Cardiac septum (tissue), 1 donor: ENCODE results near the gene ELP5. TPM values are rescaled to one million over a fixed set of nuclear protein-coding genes. Genes with fewer than 3 reads are reported as not detected.

Experiments used
- DNase-seq: peaks from one replicate; pipeline ENCODE4 v3.0.0-alpha.2; 2020; ENCODE audit warnings: low spot score
- intact Hi-C: fragments of 100-400 bp; cut with DNase I; formaldehyde crosslinking; loops from one replicate; pipeline ENCODE4 v1.14.0; 2022
- total RNA-seq: library from RNA; stranded (reverse); fragmentation: NEBNext Ultra II Directional; extraction: Animal tissue kit (Norgen Biotek cat#: 25700); gene quantifications from one replicate; pipeline ENCODE4 v1.2.1, GENCODE V29; 2021
- donor health status: DM: no; HTN: no; CAD: no.

Gene ELP5
- total RNA-seq, 1 donor from 2014 or later: 57.5 TPM

DNA sequence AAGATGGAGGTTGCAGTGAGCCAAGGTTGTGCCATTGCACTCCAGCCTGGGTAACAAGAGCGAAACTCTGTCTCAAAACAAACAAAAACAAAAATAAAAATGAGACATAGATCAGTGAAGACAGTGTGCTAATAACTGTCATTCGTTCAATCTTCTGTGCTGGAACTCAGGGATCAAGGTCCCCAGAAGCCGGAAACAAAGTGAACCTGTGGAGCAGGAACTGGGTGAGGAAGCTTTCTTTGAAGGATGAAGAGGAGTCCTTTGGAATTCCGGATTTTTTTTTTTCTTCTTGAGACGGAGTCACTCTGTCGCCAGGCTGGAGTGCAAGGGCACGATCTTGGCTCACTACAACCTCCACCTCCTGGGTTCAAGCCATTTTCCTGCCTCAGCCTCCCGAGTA is 27.4 kb downstream of the ELP5 start:
- intact Hi-C loops: no loop called here
- DNase-seq: no peak

DNA sequence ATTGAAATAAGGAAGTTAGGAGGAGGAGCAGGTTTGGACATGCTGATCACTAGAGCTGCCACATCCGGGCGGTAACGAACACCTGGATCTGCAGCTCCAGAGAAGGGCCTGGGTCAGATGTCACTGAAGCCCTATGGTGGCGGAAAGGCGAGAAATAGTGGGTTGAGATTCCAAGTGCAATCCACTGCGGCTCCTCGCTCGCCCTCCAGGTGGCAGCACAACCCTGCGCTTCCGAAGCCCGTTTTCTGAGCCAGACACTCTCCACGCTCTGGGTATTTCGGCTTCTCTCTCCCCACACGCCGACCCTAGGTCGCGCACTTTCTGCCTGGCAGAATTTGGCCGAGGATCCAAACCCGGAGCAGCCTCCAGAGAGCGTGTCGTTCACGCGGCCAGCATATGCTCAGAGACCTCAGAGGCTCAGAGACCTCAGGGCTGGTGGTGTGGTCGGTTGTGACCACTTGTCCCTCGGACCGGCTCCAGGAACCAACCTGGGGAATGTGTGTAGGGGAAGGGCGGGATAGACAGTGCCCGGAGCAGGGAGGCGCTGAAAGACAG is 28.6 kb downstream of the ELP5 start:
- intact Hi-C loops: loop anchor here (1.0 to 2.0 kb wide), 3 partner anchors 16 to 72 kb away; partner anchors contain the start of genes ELP5 and KCTD11
- DNase-seq: peak; percentile 89

DNA sequence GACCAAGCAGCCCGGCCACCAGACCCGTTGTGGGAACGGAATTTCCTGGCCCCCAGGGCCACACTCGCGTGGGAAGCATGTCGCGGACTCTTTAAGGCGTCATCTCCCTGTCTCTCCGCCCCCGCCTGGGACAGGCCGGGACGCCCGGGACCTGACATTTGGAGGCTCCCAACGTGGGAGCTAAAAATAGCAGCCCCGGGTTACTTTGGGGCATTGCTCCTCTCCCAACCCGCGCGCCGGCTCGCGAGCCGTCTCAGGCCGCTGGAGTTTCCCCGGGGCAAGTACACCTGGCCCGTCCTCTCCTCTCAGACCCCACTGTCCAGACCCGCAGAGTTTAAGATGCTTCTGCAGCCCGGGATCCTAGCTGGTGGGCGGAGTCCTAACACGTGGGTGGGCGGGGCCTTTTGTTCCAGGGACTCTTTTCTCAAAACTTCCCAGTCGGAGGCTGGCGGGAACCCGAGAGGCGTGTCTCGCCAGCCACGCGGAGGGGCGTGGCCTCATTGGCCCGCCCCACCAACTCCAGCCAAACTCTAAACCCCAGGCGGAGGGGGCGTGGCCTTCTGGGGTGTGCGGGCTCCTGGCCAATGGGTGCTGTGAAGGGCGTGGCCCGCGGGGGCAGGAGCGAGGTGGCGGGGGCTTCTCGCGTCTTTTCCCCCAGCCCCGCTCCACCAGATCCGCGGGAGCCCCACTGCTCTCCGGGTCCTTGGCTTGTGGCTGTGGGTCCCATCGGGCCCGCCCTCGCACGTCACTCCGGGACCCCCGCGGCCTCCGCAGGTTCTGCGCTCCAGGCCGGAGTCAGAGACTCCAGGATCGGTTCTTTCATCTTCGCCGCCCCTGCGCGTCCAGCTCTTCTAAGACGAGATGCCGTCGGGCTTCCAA is 29.3 kb downstream of the ELP5 start, which contains the start of gene SLC2A4:
TSS of gene SLC2A4 (plus strand) at position 645 of the 879 bp plus-strand sequence. CDS start at position 862, 217 bp downstream.
- intact Hi-C loops: loop anchor here (1.0 to 2.0 kb wide), 2 partner anchors 29 to 71 kb away; partner anchors contain the start of genes ELP5 and KCTD11

DNA sequence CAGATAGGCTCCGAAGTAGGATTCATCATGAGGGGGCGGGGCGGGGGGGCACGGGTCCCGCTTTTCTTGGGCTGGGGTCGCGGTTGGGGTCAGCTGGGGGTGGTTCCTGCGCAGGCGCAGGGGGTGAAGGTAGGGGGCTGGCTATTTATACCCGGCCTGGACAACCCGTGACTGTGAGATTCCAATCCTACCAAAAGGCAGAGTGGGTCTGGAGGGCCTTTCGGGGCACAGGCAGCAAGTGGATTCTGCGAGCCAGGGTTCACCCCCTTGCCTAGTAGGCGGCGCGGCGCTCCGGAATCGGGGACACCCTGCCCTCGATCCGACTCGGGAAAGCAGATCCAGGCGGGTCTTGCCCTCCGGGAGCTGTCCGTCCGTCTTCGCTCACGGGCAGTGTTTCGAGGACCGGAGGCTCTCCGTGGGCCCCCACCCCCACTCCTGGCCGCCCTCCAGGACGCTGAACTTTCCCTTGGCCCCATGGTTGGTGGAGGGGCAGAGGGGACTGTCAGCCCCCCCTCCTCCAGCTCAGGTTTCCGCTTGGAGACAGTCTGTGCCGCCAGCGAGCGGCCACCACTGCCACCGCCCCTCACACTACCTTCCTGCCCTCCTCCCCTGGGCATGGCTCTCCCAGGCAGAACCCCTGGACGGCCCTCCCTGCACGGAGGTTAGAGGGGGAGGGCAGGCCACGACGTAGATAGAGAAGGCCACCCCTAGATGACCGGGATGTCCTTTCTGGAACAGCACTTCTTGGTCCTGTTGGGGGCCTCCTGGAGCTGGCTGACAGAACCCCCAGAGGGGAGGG is 30.1 kb downstream of the ELP5 start:
- intact Hi-C loops: loop anchor here (1.0 to 2.0 kb wide), 2 partner anchors 30 to 71 kb away; partner anchors contain the start of genes ELP5 and KCTD11
- DNase-seq: peak; percentile 84

More for the DNA sequence above, 29.3 kb downstream of the ELP5 start, which contains the start of gene SLC2A4:
- DNase-seq: peak; percentile 95

DNA sequence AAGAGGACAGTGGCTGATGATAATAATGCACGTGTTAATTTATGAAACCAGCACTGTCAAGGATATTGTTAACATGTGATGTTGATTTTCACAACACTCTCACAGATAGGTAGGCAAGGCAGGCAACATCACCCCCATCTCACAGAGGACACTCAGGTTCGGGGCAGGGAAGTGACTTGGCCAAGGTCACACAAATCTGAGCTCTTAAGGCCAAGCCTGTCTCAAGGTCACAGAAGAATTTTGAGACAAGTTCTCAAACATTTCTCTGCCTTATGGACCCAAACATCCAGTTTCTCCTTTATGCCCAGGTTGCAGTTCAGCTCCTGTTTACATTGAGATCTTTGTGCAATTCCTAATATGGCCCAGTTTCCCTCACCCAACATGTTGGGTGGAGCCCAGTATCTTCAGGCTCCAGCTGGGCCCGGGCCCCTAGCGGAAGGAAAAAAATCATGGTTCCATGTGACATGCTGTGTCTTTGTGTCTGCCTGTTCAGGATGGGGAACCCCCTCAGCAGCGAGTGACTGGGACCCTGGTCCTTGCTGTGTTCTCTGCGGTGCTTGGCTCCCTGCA is 30.8 kb downstream of the ELP5 start:
- no peak for DNase-seq
- intact Hi-C loops: no loop called here

DNA sequence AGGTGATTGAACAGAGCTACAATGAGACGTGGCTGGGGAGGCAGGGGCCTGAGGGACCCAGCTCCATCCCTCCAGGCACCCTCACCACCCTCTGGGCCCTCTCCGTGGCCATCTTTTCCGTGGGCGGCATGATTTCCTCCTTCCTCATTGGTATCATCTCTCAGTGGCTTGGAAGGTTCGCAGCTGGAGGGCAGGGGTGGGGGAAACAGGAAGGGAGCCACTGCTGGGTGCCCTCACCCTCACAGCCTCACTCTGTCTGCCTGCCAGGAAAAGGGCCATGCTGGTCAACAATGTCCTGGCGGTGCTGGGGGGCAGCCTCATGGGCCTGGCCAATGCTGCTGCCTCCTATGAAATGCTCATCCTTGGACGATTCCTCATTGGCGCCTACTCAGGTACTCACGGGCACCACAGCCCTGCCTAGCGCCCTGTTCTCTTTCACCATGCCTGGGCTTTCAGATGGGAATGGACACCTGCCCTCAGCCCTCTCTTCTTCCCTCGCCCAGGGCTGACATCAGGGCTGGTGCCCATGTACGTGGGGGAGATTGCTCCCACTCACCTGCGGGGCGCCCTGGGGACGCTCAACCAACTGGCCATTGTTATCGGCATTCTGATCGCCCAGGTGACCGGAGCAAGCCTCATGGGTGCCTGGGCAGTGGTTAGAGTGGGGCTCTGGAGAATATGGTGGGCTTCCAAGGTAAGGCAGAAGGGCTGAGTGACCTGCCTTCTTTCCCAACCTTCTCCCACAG is 31.6 kb downstream of the ELP5 start:
- no peak for DNase-seq
- intact Hi-C loops: no loop called here

DNA sequence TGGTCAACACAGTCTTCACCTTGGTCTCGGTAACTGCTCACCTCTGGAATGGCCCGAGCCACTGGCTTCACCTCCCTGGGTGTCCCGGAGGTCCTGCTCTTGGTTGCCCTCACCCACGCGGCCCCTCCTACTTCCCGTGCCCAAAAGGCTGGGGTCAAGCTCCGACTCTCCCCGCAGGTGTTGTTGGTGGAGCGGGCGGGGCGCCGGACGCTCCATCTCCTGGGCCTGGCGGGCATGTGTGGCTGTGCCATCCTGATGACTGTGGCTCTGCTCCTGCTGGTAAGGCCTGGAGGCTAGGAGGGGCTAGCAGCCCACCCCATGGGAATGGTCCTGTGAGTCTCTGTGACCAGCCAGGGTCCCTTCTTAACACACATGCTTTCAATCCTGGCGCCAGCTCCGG is 32.9 kb downstream of the ELP5 start:
- no peak for DNase-seq
- intact Hi-C loops: no loop called here

DNA sequence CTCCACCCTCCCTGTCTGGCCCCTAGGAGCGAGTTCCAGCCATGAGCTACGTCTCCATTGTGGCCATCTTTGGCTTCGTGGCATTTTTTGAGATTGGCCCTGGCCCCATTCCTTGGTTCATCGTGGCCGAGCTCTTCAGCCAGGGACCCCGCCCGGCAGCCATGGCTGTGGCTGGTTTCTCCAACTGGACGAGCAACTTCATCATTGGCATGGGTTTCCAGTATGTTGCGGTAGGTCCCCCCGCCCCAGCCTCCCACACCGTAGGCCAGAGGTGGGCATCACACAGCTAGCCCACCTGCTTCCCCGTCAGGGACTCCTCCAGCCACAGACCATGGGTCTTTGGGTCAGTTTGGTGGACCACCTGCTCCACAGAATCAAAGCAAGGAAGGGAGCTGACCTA is 33.7 kb downstream of the ELP5 start:
- DNase-seq: peak; percentile 63
- intact Hi-C loops: no loop called here

DNA sequence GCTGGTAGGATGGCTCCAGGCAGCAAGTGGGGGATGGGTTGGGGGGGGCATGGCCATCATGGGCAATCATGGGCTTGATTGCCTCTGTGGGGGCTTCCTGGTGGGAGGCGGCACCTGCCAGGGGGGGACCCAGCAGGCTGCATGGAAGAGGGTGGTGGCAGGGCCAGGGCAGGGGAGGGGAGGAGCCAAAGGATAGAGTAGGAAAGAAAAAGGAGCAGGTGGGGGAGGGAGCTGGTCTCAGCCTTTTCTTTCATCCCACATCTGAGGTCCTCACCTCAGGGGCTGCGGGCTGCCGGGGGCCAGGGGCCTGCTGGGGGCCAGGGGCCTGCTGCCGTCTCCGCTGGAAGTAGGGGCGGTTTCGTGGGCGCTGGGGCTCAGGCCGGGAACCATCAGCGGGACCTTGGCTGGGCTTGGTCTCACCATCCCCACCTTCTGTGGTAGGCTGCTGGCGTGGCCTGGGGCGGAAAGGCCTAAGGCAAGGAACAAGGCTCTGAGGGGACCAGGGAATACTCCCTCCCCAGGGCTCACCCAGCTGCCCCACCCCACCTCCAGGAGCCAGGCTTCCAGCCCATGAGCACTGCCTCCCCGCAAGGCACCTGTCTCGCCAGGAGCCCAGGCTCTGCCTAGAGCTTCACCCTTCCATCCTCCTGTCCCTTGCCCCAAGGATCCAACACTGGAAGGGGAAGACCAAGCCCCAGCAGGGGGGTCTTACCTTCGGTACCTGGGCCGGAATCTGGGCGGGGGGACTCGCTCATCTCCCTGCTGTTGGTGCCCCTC is 37.4 kb downstream of the ELP5 start:
- intact Hi-C loops: no loop called here
- DNase-seq: no peak

DNA sequence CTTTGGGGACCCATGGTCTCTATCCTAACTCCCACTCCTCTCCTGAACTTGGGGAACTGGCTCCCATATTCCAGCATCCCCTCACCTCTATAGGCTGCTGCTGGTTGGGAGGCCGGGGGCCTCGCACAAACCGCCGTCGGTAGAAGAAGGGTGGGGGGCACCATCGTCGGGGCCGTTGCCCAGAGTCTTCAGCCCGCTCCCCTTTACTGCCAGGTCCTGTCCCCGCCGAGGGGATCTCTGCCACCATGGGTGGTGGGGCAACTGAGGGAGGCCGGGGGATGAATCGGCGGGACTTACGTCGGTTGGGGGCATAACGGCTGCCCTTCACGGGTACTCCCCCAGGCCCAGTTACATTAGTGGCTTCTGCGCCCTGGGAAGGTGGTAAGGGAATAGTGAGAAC is 38.2 kb downstream of the ELP5 start:
- DNase-seq: no peak
- intact Hi-C loops: no loop called here

DNA sequence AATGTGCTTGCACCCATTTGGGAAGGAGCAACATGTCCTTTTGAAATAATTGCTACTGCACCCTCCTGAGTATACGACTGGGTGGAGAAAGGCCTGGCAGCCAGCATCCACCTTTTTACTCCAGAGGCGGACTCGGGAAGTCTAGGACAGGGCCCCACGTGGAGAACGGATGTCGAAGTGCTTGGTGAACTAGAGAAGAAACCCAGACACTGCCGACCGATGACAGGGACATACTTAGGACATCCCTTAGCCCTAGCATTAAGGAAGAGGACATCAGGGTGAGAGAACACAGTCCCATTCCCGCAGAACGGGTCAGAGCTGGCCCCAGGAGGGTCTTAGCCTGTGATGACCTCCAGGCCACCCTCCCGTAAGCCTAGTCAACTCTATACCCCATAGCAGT is 38.7 kb downstream of the ELP5 start:
- DNase-seq: no peak
- intact Hi-C loops: no loop called here

DNA sequence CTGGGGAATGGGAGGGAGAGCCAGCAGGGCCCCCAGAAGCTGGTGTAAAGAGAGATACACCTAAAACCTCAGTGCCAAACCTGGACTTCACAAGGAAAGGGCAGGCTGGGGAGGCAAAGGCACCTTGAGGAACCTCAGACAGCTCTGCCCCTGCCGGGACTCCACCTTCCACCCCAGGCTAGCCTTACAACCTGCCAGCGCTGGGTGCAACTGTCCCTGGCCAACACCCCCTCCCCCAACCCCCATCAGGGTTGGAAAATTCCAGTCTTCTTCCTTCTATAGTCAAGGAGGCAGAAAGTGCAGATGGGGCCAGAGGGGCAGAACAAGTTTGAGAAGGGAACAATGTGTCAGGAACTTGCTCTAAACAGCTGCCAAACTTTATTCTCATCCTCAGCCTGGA is 40.2 kb downstream of the ELP5 start:
- DNase-seq: no peak
- intact Hi-C loops: no loop called here

DNA sequence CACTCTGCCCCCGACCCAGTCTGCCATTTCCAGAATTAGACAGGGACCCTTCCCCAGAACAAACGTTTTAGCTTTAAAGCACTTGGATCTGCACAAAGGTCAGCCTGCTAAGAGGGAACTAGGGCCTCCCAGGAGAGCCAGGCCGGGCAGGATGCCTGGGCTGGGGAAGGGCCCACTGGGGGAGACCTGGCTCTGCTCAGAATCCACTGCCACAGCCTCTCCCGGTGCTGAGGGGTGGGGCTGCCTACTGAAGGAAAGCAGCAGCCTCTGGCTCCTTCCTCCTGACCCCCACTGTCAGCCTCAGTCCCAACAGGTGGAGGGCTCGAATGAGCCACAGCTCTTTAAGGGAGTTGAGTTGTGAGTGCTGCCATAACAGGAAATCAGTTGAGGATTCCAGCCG is 40.7 kb downstream of the ELP5 start:
- no peak for DNase-seq
- intact Hi-C loops: no loop called here

DNA sequence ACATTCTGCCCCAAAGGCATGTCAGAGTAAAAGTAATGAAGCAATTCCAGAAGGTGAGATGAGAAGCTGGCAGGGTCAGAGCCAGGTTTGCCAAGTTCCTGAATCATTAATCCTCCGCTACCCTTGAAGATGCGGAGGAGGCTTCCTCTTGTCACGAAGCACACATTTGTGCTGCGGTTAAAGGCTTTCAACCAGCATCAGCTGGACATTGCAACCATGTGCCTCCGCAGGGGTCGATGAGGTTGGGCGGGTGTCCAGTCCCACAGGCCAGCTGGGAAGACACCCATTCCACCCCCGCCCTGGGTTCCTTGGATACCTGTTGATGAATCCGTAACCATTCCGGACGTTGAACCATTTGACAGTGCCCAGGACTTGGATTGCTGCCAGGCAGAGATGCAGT is 41.1 kb downstream of the ELP5 start:
- DNase-seq: no peak
- intact Hi-C loops: no loop called here

DNA sequence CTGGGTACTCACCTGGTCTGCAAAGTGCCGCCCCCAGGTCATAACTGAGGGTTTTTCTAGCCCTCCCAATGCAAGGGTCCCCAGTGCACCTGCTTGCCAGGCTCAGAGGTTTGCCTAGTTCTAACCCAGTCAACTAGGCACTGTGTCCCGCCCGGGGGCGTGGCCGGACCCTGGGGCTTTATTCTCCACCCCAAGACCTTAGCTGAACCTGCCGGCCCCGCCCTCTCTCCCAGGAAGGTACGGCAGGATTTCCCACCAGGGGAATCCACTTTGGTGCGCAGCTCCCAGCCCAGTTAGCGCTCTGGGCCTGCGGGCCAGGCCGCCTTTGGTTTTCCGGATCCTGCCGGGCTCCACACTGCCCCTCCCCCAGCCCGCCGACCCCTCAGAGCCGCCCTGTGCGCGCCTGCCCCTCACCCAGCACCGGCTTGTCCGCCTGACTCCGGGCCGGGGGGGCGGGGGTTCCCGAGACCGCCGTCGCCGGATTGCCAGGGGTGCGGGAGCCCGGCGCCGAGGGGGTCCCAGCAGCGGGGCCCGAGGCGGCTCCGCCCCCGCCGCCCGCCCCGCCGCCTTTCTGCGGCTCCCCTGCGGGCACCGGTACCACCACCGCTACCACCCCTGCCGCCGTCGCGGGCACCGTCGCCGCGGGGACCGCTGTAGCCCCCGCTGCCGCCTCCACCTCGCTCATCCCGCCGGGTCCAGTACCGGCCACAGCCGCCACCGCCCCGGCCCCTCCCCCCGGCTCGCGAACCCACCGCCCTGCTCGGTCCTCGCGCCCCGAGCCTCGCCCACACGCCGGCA is 42.0 kb downstream of the ELP5 start:
- intact Hi-C loops: no loop called here
- DNase-seq: no peak

DNA sequence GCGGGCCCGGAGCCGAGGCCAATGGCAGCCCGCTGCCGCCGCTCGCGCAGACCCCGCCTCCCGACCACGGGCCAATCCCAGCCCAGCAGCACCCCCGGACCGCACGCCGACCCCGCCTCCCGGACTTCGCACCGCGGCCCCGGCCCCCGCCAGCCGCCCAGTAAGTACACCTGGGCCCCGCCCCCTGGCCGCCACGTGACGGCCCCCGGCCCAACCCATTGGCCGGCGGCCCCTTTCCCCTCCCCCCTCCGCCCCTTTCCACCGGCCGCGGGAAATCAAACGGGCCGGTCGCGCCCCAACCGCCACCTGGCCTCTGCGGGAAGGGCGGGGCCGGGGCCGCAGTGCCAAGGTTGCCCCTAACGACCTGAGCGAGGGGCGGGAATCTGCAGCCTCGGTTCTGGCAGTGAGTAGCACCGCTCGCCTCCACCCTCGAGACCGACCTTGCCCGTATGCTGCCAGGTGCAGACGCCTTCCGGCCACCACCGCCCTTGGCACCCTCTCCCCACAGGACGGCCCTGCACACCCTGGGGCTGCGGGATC is 42.7 kb downstream of the ELP5 start, which contains the start of gene YBX2:
TSS of gene YBX2 (minus strand) at position 26 of the 540 bp plus-strand sequence. CDS start 139 bp downstream, outside the sequence.
- peak; percentile 87 for DNase-seq
- intact Hi-C loops: loop anchor here (5.0 kb wide), 1 partner anchor 247 kb away; no protein-coding TSS in a partner anchor
